ENCODE results near the gene AGAP1. TPM values are rescaled to one million over a fixed set of nuclear protein-coding genes. Genes with fewer than 3 reads are reported as not detected.

AGAP1 gene
- total RNA-seq, 1 experiment from 2014 or later: 25.8 TPM

- Histone ChIP-seq H3K79me1 (ENCODE audit: insufficient read depth, low read depth, low read length, poor library complexity, severe bottlenecking) (no peaks in the 10 kb centered on the region), H2BK5ac (ENCODE audit: insufficient read length, low read length) (no peak overlapping the region), H2BK15ac (ENCODE audit: low read depth, low read length) (no peak overlapping the region), H3K4me1 (ENCODE audit: insufficient read depth, low read length) (peaks cover 19% of the 10 kb centered on the region), H2AFZ (ENCODE audit: low read length) (no peak overlapping the region), H3K27ac (ENCODE audit: insufficient read length, low read depth, low read length) (no peak overlapping the region), H3K18ac (ENCODE audit: insufficient read length, low read depth, low read length) (no peak overlapping the region), H4K8ac (replicated peaks; ENCODE audit: insufficient read length, low read depth, low read length) (no peak overlapping the region), H3K9me3 (ENCODE audit: control insufficient read depth, low read depth, low read length) (no peaks in the 10 kb centered on the region), H2AK5ac (ENCODE audit: insufficient read length, low read length) (no peak overlapping the region), H3K23me2 (ENCODE audit: insufficient read length, low read depth, low read length, poor library complexity, severe bottlenecking) (peaks cover 25% of the 10 kb centered on the region), H4K91ac (ENCODE audit: insufficient read length, low read depth, low read length) (no peak overlapping the region), H2BK20ac (ENCODE audit: low read depth, low read length, poor library complexity, severe bottlenecking) (no peak overlapping the region), H3K56ac (ENCODE audit: insufficient read length, low read depth, low read length) (no peak overlapping the region), H4K5ac (ENCODE audit: insufficient read length, low read depth, low read length) (no peak overlapping the region), H2BK120ac (ENCODE audit: low read depth, low read length, poor library complexity, severe bottlenecking) (no peak overlapping the region), H4K20me1 (ENCODE audit: control insufficient read depth, insufficient read depth, insufficient read length) (no peaks in the 10 kb centered on the region), H3K27me3 (ENCODE audit: insufficient read depth, low read length) (peaks cover 71% of the 10 kb centered on the region), H2BK12ac (ENCODE audit: insufficient read length, low read depth, low read length) (no peak overlapping the region), H3K14ac (ENCODE audit: insufficient read depth, low read length) (no peak overlapping the region), H3K23ac (ENCODE audit: insufficient read length, low read depth, low read length) (no peak overlapping the region), H3K79me2 (ENCODE audit: insufficient read depth, low read length) (no peaks in the 10 kb centered on the region), H3K9ac (ENCODE audit: extremely low read depth, insufficient read length, low read length) (no peak overlapping the region), H3T11ph (ENCODE audit: low read length) (no peak overlapping the region), H3K4me2 (ENCODE audit: insufficient read depth, insufficient read length, low read length) (peak overlapping the region; percentile 29), H3K4ac (ENCODE audit: low read depth, low read length) (no peak overlapping the region)
- H3K36me3 Mint-ChIP-seq (ENCODE audit: insufficient read depth in 1 of 3, low read depth in 3 of 3): peaks cover 0 to 2% (median 0%) of the 10 kb centered on the region in 3 experiments; a peak in 1 of 7 replicates
- H3K4me3 Mint-ChIP-seq: peak overlapping the region in 1 of 2 experiments; percentile 40; a peak in 3 of 5 replicates
- peaks cover 46 to 55% of the 10 kb centered on the region in 2 experiments for H3K4me1 Mint-ChIP-seq
- no peak for DNase-seq
- peaks cover 3 to 20% of the 10 kb centered on the region in 2 experiments; a peak in 2 of 5 replicates for H3K9me3 Mint-ChIP-seq
- no peak for TF ChIP-seq CTCF (conservative IDR thresholded peaks at IDR 0.05)
- no CpG with 5 or more reads among the region's 23 CpGs for WGBS (ENCODE audit: extremely low coverage, insufficient read length, low lambda C conversion rate)
- H3K27me3 Mint-ChIP-seq (ENCODE audit: low read depth): peaks cover 99% of the 10 kb centered on the region
- no peak overlapping the region for H3K27ac Mint-ChIP-seq
Measured at GRCh38 chr2:236173729-236174607, 680.1 kb downstream of the AGAP1 start.

All from H9 (cell line).